ENCODE measurements around the gene NELL1.

The NELL1 gene

DNA sequence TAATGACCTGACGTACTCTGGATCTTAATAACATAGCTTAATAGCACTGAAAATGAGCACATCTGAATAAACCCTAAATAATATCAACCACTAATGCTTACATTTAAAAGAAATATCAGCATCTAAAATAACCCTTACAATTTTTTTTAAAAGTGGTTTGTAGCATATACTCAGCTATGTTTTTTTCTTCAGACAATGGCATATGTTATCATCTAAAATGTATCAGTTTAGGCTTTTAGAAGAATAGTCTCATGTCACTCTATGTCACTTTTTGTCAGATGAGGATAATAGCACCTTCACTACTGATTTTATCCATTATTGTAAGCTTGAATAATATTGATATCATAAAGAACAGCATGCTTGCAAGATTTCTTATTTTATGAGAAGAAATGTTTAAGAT, 868.6 kb downstream of the NELL1 start:
- no peaks in the 10 kb centered on the region for H3K36me3 ChIP-seq (ENCODE audit: insufficient read depth, low read length)
- H3K9me3 ChIP-seq (ENCODE audit: insufficient read depth, low read depth, low read length) = no peaks in the 10 kb centered on the region
- H4K20me1 ChIP-seq (ENCODE audit: insufficient read depth, low read length, poor library complexity, severe bottlenecking) = no peaks in the 10 kb centered on the region
- no peak overlapping the region for H3K4me2 ChIP-seq (ENCODE audit: low read depth, low read length, poor library complexity, severe bottlenecking)
- H3K79me2 ChIP-seq (ENCODE audit: insufficient read depth, low read length) = no peaks in the 10 kb centered on the region
- TF ChIP-seq, protein P1, sequence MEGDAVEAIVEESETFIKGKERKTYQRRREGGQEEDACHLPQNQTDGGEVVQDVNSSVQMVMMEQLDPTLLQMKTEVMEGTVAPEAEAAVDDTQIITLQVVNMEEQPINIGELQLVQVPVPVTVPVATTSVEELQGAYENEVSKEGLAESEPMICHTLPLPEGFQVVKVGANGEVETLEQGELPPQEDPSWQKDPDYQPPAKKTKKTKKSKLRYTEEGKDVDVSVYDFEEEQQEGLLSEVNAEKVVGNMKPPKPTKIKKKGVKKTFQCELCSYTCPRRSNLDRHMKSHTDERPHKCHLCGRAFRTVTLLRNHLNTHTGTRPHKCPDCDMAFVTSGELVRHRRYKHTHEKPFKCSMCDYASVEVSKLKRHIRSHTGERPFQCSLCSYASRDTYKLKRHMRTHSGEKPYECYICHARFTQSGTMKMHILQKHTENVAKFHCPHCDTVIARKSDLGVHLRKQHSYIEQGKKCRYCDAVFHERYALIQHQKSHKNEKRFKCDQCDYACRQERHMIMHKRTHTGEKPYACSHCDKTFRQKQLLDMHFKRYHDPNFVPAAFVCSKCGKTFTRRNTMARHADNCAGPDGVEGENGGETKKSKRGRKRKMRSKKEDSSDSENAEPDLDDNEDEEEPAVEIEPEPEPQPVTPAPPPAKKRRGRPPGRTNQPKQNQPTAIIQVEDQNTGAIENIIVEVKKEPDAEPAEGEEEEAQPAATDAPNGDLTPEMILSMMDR (conservative IDR thresholded peaks at IDR 0.05; ENCODE audit: low read length) = no peak
- no peak for TF ChIP-seq EZH2phosphoT487 (IDR thresholded peaks at IDR 0.05; ENCODE audit: borderline replicate concordance)
- no peaks in the 10 kb centered on the region for H3F3A ChIP-seq (ENCODE audit: low read depth)
- H3K9ac ChIP-seq (ENCODE audit: low read depth, low read length, poor library complexity, severe bottlenecking) = no peak overlapping the region
- no peak overlapping the region for H3K4me3 ChIP-seq (ENCODE audit: low read length, poor library complexity, severe bottlenecking)
- H3K9me2 ChIP-seq (replicated peaks; ENCODE audit: low read depth, low read length) = no peaks in the 10 kb centered on the region
- H2AFZ ChIP-seq (ENCODE audit: low read length) = no peak overlapping the region
- no peaks in the 10 kb centered on the region for H3K27me3 ChIP-seq (ENCODE audit: insufficient read depth, low read length, poor library complexity, severe bottlenecking)
- no peaks in the 10 kb centered on the region for H3K4me1 ChIP-seq (ENCODE audit: insufficient read depth, low read length, poor library complexity, severe bottlenecking)

- H3K36me3 ChIP-seq (ENCODE audit: insufficient read depth, low read length) = no peaks in the 10 kb centered on the region
- H3K4me3 ChIP-seq (ENCODE audit: low read length, poor library complexity, severe bottlenecking) = no peak overlapping the region
- H3K4me2 ChIP-seq (ENCODE audit: low read depth, low read length, poor library complexity, severe bottlenecking) = no peak overlapping the region
- H4K20me1 ChIP-seq (ENCODE audit: insufficient read depth, low read length, poor library complexity, severe bottlenecking) = no peaks in the 10 kb centered on the region
- no peak for TF ChIP-seq EZH2phosphoT487 (IDR thresholded peaks at IDR 0.05; ENCODE audit: borderline replicate concordance)
- TF ChIP-seq, protein P1 (conservative IDR thresholded peaks at IDR 0.05; ENCODE audit: low read length) = no peak
- no peaks in the 10 kb centered on the region for H3K79me2 ChIP-seq (ENCODE audit: insufficient read depth, low read length)
- no peaks in the 10 kb centered on the region for H3K4me1 ChIP-seq (ENCODE audit: insufficient read depth, low read length, poor library complexity, severe bottlenecking)
- H3F3A ChIP-seq (ENCODE audit: low read depth) = no peaks in the 10 kb centered on the region
- no peaks in the 10 kb centered on the region for H3K9me2 ChIP-seq (replicated peaks; ENCODE audit: low read depth, low read length)
- H3K27me3 ChIP-seq (ENCODE audit: insufficient read depth, low read length, poor library complexity, severe bottlenecking) = no peaks in the 10 kb centered on the region
- H3K9me3 ChIP-seq (ENCODE audit: insufficient read depth, low read depth, low read length) = no peaks in the 10 kb centered on the region
- H2AFZ ChIP-seq (ENCODE audit: low read length) = no peak overlapping the region
- no peak overlapping the region for H3K9ac ChIP-seq (ENCODE audit: low read depth, low read length, poor library complexity, severe bottlenecking)
These were observed 871.9 kb downstream of the NELL1 start for GRCh38 chr11:21541187-21541751.

DNA sequence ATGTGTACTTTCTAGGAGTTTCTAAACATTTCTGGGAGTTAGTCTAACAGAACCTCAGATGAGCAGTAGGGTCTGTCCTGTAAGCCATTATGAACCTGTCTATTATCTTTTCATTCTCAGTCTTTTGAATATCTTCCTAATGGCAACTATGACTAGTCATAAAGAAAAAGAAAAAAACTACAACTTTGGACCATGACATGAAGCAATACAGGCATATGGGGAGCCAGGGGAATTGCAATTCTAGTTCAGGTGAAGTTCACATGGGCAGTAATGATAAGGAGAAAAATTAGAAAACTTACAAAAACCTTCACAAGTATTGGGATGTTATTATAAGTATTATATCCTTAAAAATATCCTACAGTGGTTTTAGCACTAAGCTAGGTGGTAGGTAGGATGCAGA, 874.5 kb downstream of the NELL1 start:
- no peaks in the 10 kb centered on the region for H3K4me1 ChIP-seq (ENCODE audit: insufficient read depth, low read length, poor library complexity, severe bottlenecking)
- no peak overlapping the region for H2AFZ ChIP-seq (ENCODE audit: low read length)
- no peak overlapping the region for H3K4me3 ChIP-seq (ENCODE audit: low read length, poor library complexity, severe bottlenecking)
- no peaks in the 10 kb centered on the region for H3K79me2 ChIP-seq (ENCODE audit: insufficient read depth, low read length)
- TF ChIP-seq, protein P1 (conservative IDR thresholded peaks at IDR 0.05; ENCODE audit: low read length) = no peak
- no peak for TF ChIP-seq EZH2phosphoT487 (IDR thresholded peaks at IDR 0.05; ENCODE audit: borderline replicate concordance)
- H4K20me1 ChIP-seq (ENCODE audit: insufficient read depth, low read length, poor library complexity, severe bottlenecking) = no peaks in the 10 kb centered on the region
- no peaks in the 10 kb centered on the region for H3K27me3 ChIP-seq (ENCODE audit: insufficient read depth, low read length, poor library complexity, severe bottlenecking)
- no peaks in the 10 kb centered on the region for H3K9me3 ChIP-seq (ENCODE audit: insufficient read depth, low read depth, low read length)
- no peaks in the 10 kb centered on the region for H3F3A ChIP-seq (ENCODE audit: low read depth)
- no peaks in the 10 kb centered on the region for H3K36me3 ChIP-seq (ENCODE audit: insufficient read depth, low read length)
- H3K4me2 ChIP-seq (ENCODE audit: low read depth, low read length, poor library complexity, severe bottlenecking) = no peak overlapping the region
- H3K9me2 ChIP-seq (replicated peaks; ENCODE audit: low read depth, low read length) = no peaks in the 10 kb centered on the region
- no peak overlapping the region for H3K9ac ChIP-seq (ENCODE audit: low read depth, low read length, poor library complexity, severe bottlenecking)
